ENCODE results near the gene QSOX2.

QSOX2 gene

DNA sequence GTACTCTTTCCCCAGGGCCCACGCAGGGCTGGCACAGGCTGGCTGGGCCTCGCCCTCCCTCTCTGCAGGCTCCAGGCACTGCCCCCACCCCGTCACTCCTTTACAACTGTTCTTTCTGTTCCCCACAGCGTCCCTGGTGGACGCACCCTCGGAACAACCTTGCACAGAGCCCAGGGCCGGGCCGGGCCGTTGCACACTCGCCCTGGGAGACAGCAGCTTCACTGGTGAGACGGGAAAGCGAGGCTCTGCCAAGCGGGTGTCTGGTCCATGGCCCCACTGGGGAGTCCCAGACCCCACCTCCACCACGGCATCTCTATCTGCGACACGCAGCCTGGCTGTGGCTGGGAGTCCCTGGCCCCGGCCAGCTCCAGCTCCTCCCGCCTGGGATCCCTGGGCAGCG lies 18.4 kb upstream of the QSOX2 start:
- no peak for DNase-seq (ENCODE audit: extremely low read depth, low read depth)
- TF ChIP-seq, protein P1, sequence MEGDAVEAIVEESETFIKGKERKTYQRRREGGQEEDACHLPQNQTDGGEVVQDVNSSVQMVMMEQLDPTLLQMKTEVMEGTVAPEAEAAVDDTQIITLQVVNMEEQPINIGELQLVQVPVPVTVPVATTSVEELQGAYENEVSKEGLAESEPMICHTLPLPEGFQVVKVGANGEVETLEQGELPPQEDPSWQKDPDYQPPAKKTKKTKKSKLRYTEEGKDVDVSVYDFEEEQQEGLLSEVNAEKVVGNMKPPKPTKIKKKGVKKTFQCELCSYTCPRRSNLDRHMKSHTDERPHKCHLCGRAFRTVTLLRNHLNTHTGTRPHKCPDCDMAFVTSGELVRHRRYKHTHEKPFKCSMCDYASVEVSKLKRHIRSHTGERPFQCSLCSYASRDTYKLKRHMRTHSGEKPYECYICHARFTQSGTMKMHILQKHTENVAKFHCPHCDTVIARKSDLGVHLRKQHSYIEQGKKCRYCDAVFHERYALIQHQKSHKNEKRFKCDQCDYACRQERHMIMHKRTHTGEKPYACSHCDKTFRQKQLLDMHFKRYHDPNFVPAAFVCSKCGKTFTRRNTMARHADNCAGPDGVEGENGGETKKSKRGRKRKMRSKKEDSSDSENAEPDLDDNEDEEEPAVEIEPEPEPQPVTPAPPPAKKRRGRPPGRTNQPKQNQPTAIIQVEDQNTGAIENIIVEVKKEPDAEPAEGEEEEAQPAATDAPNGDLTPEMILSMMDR (IDR thresholded peaks at IDR 0.05; ENCODE audit: low read depth, low read length, missing control alignments) = no peak

DNA sequence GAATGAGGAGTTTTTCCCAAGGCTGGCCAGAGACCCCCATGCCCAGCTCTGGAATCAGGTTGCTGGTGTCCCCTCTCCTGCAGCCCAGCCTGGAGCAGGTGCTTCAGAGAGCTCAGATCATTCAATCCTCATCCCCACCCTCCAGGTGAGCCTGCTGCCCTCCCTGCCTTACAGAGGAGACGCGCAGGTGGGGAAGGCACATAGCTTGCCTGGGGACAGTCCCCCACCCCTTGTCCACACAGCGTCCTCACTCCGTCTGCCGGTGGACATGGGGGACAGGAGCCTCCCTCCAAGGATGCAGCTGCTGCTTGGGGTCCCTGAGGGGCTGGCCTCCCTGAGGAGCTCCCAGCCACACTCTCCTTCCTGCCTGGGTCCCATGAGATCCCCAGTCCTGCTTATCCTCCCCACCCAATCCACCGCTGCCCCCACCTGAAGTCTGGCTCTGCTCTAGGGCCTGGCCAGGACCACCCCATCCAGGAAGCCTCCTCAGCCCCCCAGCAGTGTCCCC lies 17.1 kb upstream of the QSOX2 start:
- TF ChIP-seq, protein P1 (IDR thresholded peaks at IDR 0.05; ENCODE audit: low read depth, low read length, missing control alignments) = no peak
- no peak for DNase-seq (ENCODE audit: extremely low read depth, low read depth)
- H3K4me3 ChIP-seq (replicated peaks; ENCODE audit: low read depth, low read length) = no peak overlapping the region

More for the DNA sequence above, 18.4 kb upstream of the QSOX2 start:
- H3K4me3 ChIP-seq (replicated peaks; ENCODE audit: low read depth, low read length) = no peak overlapping the region

DNA sequence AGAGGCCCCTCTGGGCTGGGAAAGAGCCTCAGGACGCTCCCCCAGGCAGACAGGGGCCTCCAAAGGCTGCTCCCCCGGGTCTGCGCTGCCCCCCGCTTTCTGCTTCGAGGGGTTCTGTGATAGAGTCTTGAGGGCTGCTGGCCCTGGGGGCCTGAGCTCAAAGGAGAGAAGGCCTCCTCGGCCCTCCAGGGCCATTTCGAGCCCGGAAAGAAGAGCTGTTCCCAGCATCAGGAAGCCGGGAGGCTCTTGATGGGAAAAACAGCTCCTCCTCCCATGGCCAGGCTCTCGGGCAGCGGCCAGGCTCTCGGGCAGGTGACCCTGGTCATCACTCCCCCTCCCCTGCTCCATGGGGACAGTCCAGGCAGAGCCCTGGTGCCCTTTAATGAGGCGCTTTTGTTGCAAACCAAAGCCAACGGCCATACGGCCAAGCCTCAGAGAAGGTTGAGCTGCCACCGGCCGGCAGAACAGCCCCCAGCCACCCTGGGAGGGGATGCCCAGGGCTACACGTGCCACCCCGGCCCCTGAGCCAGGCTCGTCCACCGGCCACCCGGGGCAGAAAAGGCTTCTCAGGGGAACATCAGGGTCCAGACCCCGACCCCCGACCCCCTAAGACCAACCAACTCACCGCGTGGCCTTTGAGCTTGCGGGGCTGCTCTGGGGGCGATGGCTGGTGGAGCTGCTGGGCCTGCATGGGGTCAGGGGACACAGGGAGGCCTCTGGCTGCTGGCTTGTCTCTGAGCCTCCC lies 16.2 kb upstream of the QSOX2 start:
- DNase-seq (ENCODE audit: extremely low read depth, low read depth) = no peak
- H3K4me3 ChIP-seq (replicated peaks; ENCODE audit: low read depth, low read length) = no peak overlapping the region
- TF ChIP-seq, protein P1 (IDR thresholded peaks at IDR 0.05; ENCODE audit: low read depth, low read length, missing control alignments) = no peak

DNA sequence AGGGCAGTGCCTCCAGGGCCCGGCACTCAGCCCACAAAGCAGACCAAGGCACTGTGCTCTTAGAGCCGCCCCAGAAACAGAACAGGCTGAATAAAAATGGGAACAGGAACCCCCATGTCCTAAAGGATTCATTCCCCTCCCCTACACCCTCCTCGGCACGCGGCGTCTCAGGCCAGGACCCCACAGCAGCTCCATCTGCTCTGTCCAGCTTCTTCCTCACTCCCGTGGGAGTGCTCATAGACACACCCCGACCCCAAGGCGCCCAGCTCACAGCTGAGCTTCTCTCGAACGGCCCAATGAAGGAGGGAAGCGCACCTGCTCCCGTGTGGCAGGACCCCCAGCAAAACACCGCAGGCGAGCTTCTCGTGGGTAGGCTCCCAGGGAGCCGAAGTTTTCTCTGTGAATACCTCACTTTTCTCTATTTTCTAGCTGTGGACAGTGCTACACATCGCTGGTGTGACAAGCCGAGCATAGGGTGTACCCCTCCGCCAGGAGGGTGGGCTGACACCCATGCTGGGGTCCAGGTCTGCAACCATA lies 15.4 kb upstream of the QSOX2 start:
- no peak overlapping the region for H3K4me3 ChIP-seq (replicated peaks; ENCODE audit: low read depth, low read length)
- TF ChIP-seq, protein P1 (IDR thresholded peaks at IDR 0.05; ENCODE audit: low read depth, low read length, missing control alignments) = no peak
- no peak for DNase-seq (ENCODE audit: extremely low read depth, low read depth)

DNA sequence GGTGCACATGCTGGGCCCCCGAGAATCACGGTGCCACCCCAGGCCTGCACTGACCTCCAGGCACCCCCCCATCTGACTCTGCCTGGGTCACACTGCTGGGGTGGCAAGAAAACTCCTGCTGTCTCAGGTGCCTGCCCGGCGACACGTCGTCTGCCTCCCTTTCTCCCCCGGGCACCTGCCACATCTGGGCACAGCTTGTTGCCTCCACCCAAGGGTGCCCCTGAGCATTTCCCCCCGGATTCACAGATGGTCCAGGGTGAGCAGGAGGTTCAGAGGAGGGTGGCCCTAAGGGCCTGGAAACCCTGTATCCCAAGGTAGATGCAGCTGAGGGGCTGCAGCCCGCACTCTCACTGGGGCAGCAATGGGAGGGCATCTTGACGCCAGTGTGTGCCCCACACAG lies 14.9 kb upstream of the QSOX2 start:
- TF ChIP-seq, protein P1 (IDR thresholded peaks at IDR 0.05; ENCODE audit: low read depth, low read length, missing control alignments) = no peak
- no peak for DNase-seq (ENCODE audit: extremely low read depth, low read depth)

DNA sequence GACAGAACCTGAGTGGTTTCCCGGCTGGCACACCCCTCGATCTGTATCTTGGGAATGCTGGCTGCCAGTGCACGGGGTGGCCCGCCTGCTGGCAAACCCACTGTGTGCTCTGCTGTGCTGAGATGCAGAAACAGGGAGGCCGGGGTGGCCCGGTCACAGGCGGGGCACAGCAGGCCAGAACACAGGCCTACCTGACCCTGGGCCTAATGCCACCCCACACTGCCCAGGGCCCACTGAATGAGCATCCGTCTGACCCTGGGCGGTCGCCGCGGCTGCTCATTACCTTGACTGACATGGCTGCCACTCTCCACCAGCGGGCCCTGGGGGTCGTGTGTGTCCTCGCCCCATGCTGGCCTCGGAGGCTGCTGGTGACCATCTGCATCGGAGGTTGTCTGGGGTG lies 14.2 kb upstream of the QSOX2 start:
- TF ChIP-seq, protein P1 (IDR thresholded peaks at IDR 0.05; ENCODE audit: low read depth, low read length, missing control alignments) = no peak
- no peak overlapping the region for H3K4me3 ChIP-seq (replicated peaks; ENCODE audit: low read depth, low read length)
- DNase-seq (ENCODE audit: extremely low read depth, low read depth) = no peak

More for the DNA sequence above, 14.9 kb upstream of the QSOX2 start:
- H3K4me3 ChIP-seq (replicated peaks; ENCODE audit: low read depth, low read length) = no peak overlapping the region

Data from HFF-Myc (cell line).